Activated CD8-positive, alpha-beta T cell treated with anti-CD3 and anti-CD28 coated beads, Interleukin-2, amount 10 ng/mL, durations not matched to agents 7 days and 5 days (primary cell): Measurements from ENCODE around the gene KIAA1217. TPM values are rescaled to one million over a fixed set of nuclear protein-coding genes. Genes with fewer than 3 reads are reported as not detected.
"Not testable (repeated sequence)": the region's sequence is repeated elsewhere in the genome, so short reads cannot be mapped to it uniquely, and the experiment has no call there.

Experiments
- ATAC-seq: fragments of 150-1000 bp; cut with Tn5 transposase; one replicate; pipeline ENCODE4 v1.10.0; 2021; ENCODE audit warnings: moderate library complexity
- CTCF ChIA-PET: fragments of 350-600 bp; sonication (Branson Sonifier 250); formaldehyde crosslinking; loops from one replicate; lab custom pipeline; 2021; ENCODE audit warnings: antibody characterized with exemption; lab: Charles Lee
- POLR2A ChIA-PET: fragments of 350-600 bp; sonication (Branson Sonifier 250); formaldehyde crosslinking; loops from one replicate; lab custom pipeline; 2021; ENCODE audit warnings: antibody characterized with exemption; lab: Charles Lee
- DNase-seq: peaks from one replicate; pipeline ENCODE4 v3.0.0-alpha.2; 2020
- H3K27ac Mint-ChIP-seq: one replicate; pipeline ENCODE4 v1.8.0; 2021; ENCODE audit warnings: mild to moderate bottlenecking, mixed read lengths
- H3K27me3 Mint-ChIP-seq: one replicate; pipeline ENCODE4 v1.8.0; 2021; ENCODE audit warnings: low read depth, mixed read lengths
- H3K36me3 Mint-ChIP-seq: one replicate; pipeline ENCODE4 v1.8.0; 2021; ENCODE audit warnings: low read depth, mixed read lengths
- H3K4me1 Mint-ChIP-seq: one replicate; pipeline ENCODE4 v1.8.0; 2021; ENCODE audit warnings: low read depth, mixed read lengths
- H3K4me3 Mint-ChIP-seq: one replicate; pipeline ENCODE4 v1.8.0; 2021; ENCODE audit warnings: mild to moderate bottlenecking, mixed read lengths
- H3K9me3 Mint-ChIP-seq: one replicate; pipeline ENCODE4 v1.8.0; 2022; ENCODE audit warnings: mixed read lengths; ENCODE audit not compliant: insufficient read depth
- total RNA-seq, 2 experiments: library from RNA; stranded (reverse); gene quantifications; one replicate each; pipeline ENCODE4 v1.2.3, GENCODE V29; 2021

Gene KIAA1217
- total RNA-seq, 2 experiments from 2014 or later: not detected

GRCh38 chr10:24477915-24478314 lies 269.0 kb downstream of the KIAA1217 start:
- ATAC-seq: no peak
- ChIA-PET CTCF (no interaction called here), POLR2A (no interaction called here)
- Mint-ChIP-seq H3K4me3 (no peak overlapping the region), H3K27ac (no peak overlapping the region), H3K4me1 (no peaks in the 10 kb centered on the region), H3K9me3 (no peaks in the 10 kb centered on the region), H3K36me3 (no peaks in the 10 kb centered on the region), H3K27me3 (peaks cover 4% of the 10 kb centered on the region)
- no peak for DNase-seq

GRCh38 chr10:24479806-24480205 lies 270.9 kb downstream of the KIAA1217 start:
- ATAC-seq (no peak), DNase-seq (no peak)
- H3K4me3 Mint-ChIP-seq: no peak overlapping the region
- ChIA-PET POLR2A (no interaction called here), CTCF (no interaction called here)
- no peaks in the 10 kb centered on the region for H3K36me3 Mint-ChIP-seq
- no peak overlapping the region for H3K27ac Mint-ChIP-seq
- H3K27me3 Mint-ChIP-seq: peaks cover 4% of the 10 kb centered on the region
- peaks cover 5% of the 10 kb centered on the region for H3K4me1 Mint-ChIP-seq
- no peaks in the 10 kb centered on the region for H3K9me3 Mint-ChIP-seq

- ChIA-PET CTCF (no interaction called here), POLR2A (no interaction called here)
- no peak for DNase-seq
- Mint-ChIP-seq H3K4me1 (peaks cover 5% of the 10 kb centered on the region), H3K36me3 (no peaks in the 10 kb centered on the region), H3K27me3 (peaks cover 4% of the 10 kb centered on the region), H3K4me3 (no peak overlapping the region), H3K27ac (no peak overlapping the region), H3K9me3 (no peaks in the 10 kb centered on the region)
- ATAC-seq: no peak
Measured at GRCh38 chr10:24480447-24480846, 271.5 kb downstream of the KIAA1217 start.

- Mint-ChIP-seq H3K4me3 (no peak overlapping the region), H3K27me3 (peaks cover 4% of the 10 kb centered on the region), H3K9me3 (no peaks in the 10 kb centered on the region), H3K4me1 (peaks cover 5% of the 10 kb centered on the region), H3K27ac (no peak overlapping the region), H3K36me3 (no peaks in the 10 kb centered on the region)
- ChIA-PET CTCF (no interaction called here), POLR2A (no interaction called here)
- DNase-seq (no peak), ATAC-seq (no peak)
Measured at GRCh38 chr10:24481241-24481640, 272.3 kb downstream of the KIAA1217 start.

GRCh38 chr10:24482713-24483112 lies 273.8 kb downstream of the KIAA1217 start:
- H3K4me3 Mint-ChIP-seq, H3K27ac Mint-ChIP-seq, H3K9me3 Mint-ChIP-seq, H3K36me3 Mint-ChIP-seq, ATAC-seq, POLR2A ChIA-PET, DNase-seq, H3K27me3 Mint-ChIP-seq, H3K4me1 Mint-ChIP-seq: not testable (repeated sequence)
- CTCF ChIA-PET: interaction anchor here (1.0 kb wide), 1 partner anchor 37 kb away, joined by 4 read pairs; no protein-coding TSS in a partner anchor

- no peak overlapping the region for H3K4me3 Mint-ChIP-seq
- peak; percentile 23 for DNase-seq
- CTCF ChIA-PET: interaction anchor here (0.6 kb wide), 1 partner anchor 21 kb away, joined by 3 read pairs; no protein-coding TSS in a partner anchor
- no peaks in the 10 kb centered on the region for H3K9me3 Mint-ChIP-seq
- H3K36me3 Mint-ChIP-seq: no peaks in the 10 kb centered on the region
- no peak for ATAC-seq
- POLR2A ChIA-PET: no interaction called here
- peaks cover 5% of the 10 kb centered on the region for H3K4me1 Mint-ChIP-seq
- no peak overlapping the region for H3K27ac Mint-ChIP-seq
- H3K27me3 Mint-ChIP-seq: no peaks in the 10 kb centered on the region
Measured at GRCh38 chr10:24483701-24484100, 274.8 kb downstream of the KIAA1217 start.

- Mint-ChIP-seq H3K27me3 (no peaks in the 10 kb centered on the region), H3K27ac (no peak overlapping the region), H3K36me3 (no peaks in the 10 kb centered on the region), H3K9me3 (no peaks in the 10 kb centered on the region), H3K4me3 (no peak overlapping the region), H3K4me1 (peaks cover 5% of the 10 kb centered on the region)
- ChIA-PET POLR2A (no interaction called here), CTCF (no interaction called here)
- ATAC-seq (no peak), DNase-seq (no peak)
Measured at GRCh38 chr10:24484771-24485170, 275.8 kb downstream of the KIAA1217 start.

- no peak overlapping the region for H3K27ac Mint-ChIP-seq
- no peak for ATAC-seq
- no peak for DNase-seq
- no peaks in the 10 kb centered on the region for H3K36me3 Mint-ChIP-seq
- H3K9me3 Mint-ChIP-seq: no peaks in the 10 kb centered on the region
- CTCF ChIA-PET: no interaction called here
- H3K27me3 Mint-ChIP-seq: no peaks in the 10 kb centered on the region
- peaks cover 5% of the 10 kb centered on the region for H3K4me1 Mint-ChIP-seq
- POLR2A ChIA-PET: no interaction called here
- H3K4me3 Mint-ChIP-seq: no peak overlapping the region
Measured at GRCh38 chr10:24485304-24485703, 276.4 kb downstream of the KIAA1217 start.

GRCh38 chr10:24488631-24489030 lies 279.7 kb downstream of the KIAA1217 start:
- Mint-ChIP-seq H3K36me3 (no peaks in the 10 kb centered on the region), H3K9me3 (no peaks in the 10 kb centered on the region), H3K4me3 (no peak overlapping the region), H3K27ac (no peak overlapping the region), H3K4me1 (peaks cover 2% of the 10 kb centered on the region), H3K27me3 (no peaks in the 10 kb centered on the region)
- POLR2A ChIA-PET: no interaction called here
- CTCF ChIA-PET: no interaction called here
- DNase-seq: no peak
- ATAC-seq: no peak

- H3K4me3 Mint-ChIP-seq: no peak overlapping the region
- DNase-seq: no peak
- ChIA-PET POLR2A (no interaction called here), CTCF (no interaction called here)
- no peak for ATAC-seq
- no peaks in the 10 kb centered on the region for H3K36me3 Mint-ChIP-seq
- H3K27ac Mint-ChIP-seq: no peak overlapping the region
- H3K27me3 Mint-ChIP-seq: no peaks in the 10 kb centered on the region
- no peaks in the 10 kb centered on the region for H3K9me3 Mint-ChIP-seq
- H3K4me1 Mint-ChIP-seq: no peaks in the 10 kb centered on the region
Measured at GRCh38 chr10:24493165-24493564, 284.2 kb downstream of the KIAA1217 start.

- H3K27me3 Mint-ChIP-seq: no peaks in the 10 kb centered on the region
- DNase-seq (no peak), ATAC-seq (no peak)
- no peaks in the 10 kb centered on the region for H3K4me1 Mint-ChIP-seq
- no peaks in the 10 kb centered on the region for H3K36me3 Mint-ChIP-seq
- no peaks in the 10 kb centered on the region for H3K9me3 Mint-ChIP-seq
- no peak overlapping the region for H3K4me3 Mint-ChIP-seq
- POLR2A ChIA-PET: no interaction called here
- CTCF ChIA-PET: no interaction called here
- H3K27ac Mint-ChIP-seq: no peak overlapping the region
Measured at GRCh38 chr10:24494236-24494635, 285.3 kb downstream of the KIAA1217 start.

- Mint-ChIP-seq H3K4me1 (no peaks in the 10 kb centered on the region), H3K36me3 (no peaks in the 10 kb centered on the region), H3K9me3 (no peaks in the 10 kb centered on the region), H3K27me3 (no peaks in the 10 kb centered on the region), H3K4me3 (no peak overlapping the region), H3K27ac (no peak overlapping the region)
- DNase-seq (no peak), ATAC-seq (no peak)
- ChIA-PET CTCF (no interaction called here), POLR2A (no interaction called here)
Measured at GRCh38 chr10:24494777-24495176, 285.8 kb downstream of the KIAA1217 start.
